Muscle of back (tissue), 11 donors: Measurements from ENCODE around the gene YARS1. TPM values are rescaled to one million over a fixed set of nuclear protein-coding genes. Genes with fewer than 3 reads are reported as not detected.

ENCODE experiments used
- DNase-seq, 3 donors: peaks; one replicate each; pipeline versions ENCODE4 v3.0.0 to v3.0.0-alpha.2; 2013
- polyA plus RNA-seq, 10 donors: library from polyadenylated mRNA; unstranded; fragments of 120-200 nt; gene quantifications; one replicate each; pipeline ENCODE4 v1.2.1, GENCODE V29; 2013; ENCODE audit not compliant: insufficient read length in 10 of 10

YARS1 gene
- polyA plus RNA-seq, 10 donors, result 35.6 to 57.0 (median 45.0) TPM

GRCh38 chr1:32780628-32781234 lies 36.4 kb downstream of the YARS1 start:
- DNase-seq, result no peak

- no peak for DNase-seq
Measured at GRCh38 chr1:32780005-32780404, 37.2 kb downstream of the YARS1 start.

- no peak for DNase-seq
Measured at GRCh38 chr1:32779242-32779641, 37.9 kb downstream of the YARS1 start.

GRCh38 chr1:32775640-32776337 lies 41.4 kb downstream of the YARS1 start:
- DNase-seq, result no peak

GRCh38 chr1:32774950-32775634 lies 42.1 kb downstream of the YARS1 start:
- DNase-seq, result no peak

GRCh38 chr1:32774464-32774808 lies 42.7 kb downstream of the YARS1 start:
- DNase-seq, result no peak

GRCh38 chr1:32773764-32774463 lies 43.2 kb downstream of the YARS1 start:
- DNase-seq, result no peak

- peak in 2 of 3 donors; percentile 74 to 87 for DNase-seq
Measured at GRCh38 chr1:32773018-32773763, 44.0 kb downstream of the YARS1 start.

GRCh38 chr1:32772281-32773017 lies 44.7 kb downstream of the YARS1 start:
- DNase-seq, result no peak

- DNase-seq, result no peak
Measured at GRCh38 chr1:32771561-32772280, 45.4 kb downstream of the YARS1 start.

GRCh38 chr1:32770741-32771548 lies 46.2 kb downstream of the YARS1 start:
- DNase-seq, result no peak

- DNase-seq, result no peak
Measured at GRCh38 chr1:32770221-32770731, 46.9 kb downstream of the YARS1 start.

GRCh38 chr1:32769524-32770220 lies 47.5 kb downstream of the YARS1 start:
- no peak for DNase-seq

GRCh38 chr1:32768110-32768850 lies 48.9 kb downstream of the YARS1 start:
- no peak for DNase-seq

- DNase-seq, result no peak
Measured at GRCh38 chr1:32767641-32768040, 49.5 kb downstream of the YARS1 start.

- DNase-seq, result no peak
Measured at GRCh38 chr1:32767156-32767555, 50.0 kb downstream of the YARS1 start.

- DNase-seq, result no peak
Measured at GRCh38 chr1:32766328-32766972, 50.7 kb downstream of the YARS1 start.
